Islet of Langerhans (tissue), 1 donor: ENCODE measurements around the gene PPP2R2B.

Experiments used
- FAIRE-seq: peaks from one replicate; lab custom pipeline; 2011; peaks lifted over from hg19 to GRCh38; lab: Jason Lieb, UNC

PPP2R2B gene

GRCh38 chr5:146699138-146699537 lies 179.4 kb downstream of the PPP2R2B start:
- no peak for FAIRE-seq

GRCh38 chr5:146698651-146699050 lies 179.9 kb downstream of the PPP2R2B start:
- FAIRE-seq: no peak

- FAIRE-seq: peak; percentile 69
Measured at GRCh38 chr5:146697211-146697610, 181.3 kb downstream of the PPP2R2B start.

GRCh38 chr5:146695646-146696045 lies 182.9 kb downstream of the PPP2R2B start:
- FAIRE-seq: peak; percentile 43

GRCh38 chr5:146690880-146691355 lies 187.6 kb downstream of the PPP2R2B start:
- no peak for FAIRE-seq

GRCh38 chr5:146687630-146688029 lies 190.9 kb downstream of the PPP2R2B start:
- no peak for FAIRE-seq

- FAIRE-seq: no peak
Measured at GRCh38 chr5:146683861-146684260, 194.7 kb downstream of the PPP2R2B start.

- no peak for FAIRE-seq
Measured at GRCh38 chr5:146682899-146683532, 195.5 kb downstream of the PPP2R2B start.

- no peak for FAIRE-seq
Measured at GRCh38 chr5:146681585-146682105, 196.9 kb downstream of the PPP2R2B start.

GRCh38 chr5:146680846-146681584 lies 197.5 kb downstream of the PPP2R2B start:
- FAIRE-seq: no peak

GRCh38 chr5:146675636-146676035 lies 202.9 kb downstream of the PPP2R2B start:
- FAIRE-seq: no peak

- no peak for FAIRE-seq
Measured at GRCh38 chr5:146672866-146673265, 205.7 kb downstream of the PPP2R2B start.

- no peak for FAIRE-seq
Measured at GRCh38 chr5:146671561-146672295, 206.8 kb downstream of the PPP2R2B start.

GRCh38 chr5:146669656-146670055 lies 208.9 kb downstream of the PPP2R2B start:
- FAIRE-seq: no peak

GRCh38 chr5:146667633-146668272 lies 210.8 kb downstream of the PPP2R2B start:
- peak; percentile 78 for FAIRE-seq

GRCh38 chr5:146662229-146662628 lies 216.3 kb downstream of the PPP2R2B start:
- peak; percentile 84 for FAIRE-seq

- no peak for FAIRE-seq
Measured at GRCh38 chr5:146660376-146660960, 218.1 kb downstream of the PPP2R2B start.

GRCh38 chr5:146659961-146660360 lies 218.6 kb downstream of the PPP2R2B start:
- no peak for FAIRE-seq

- no peak for FAIRE-seq
Measured at GRCh38 chr5:146656703-146657102, 221.9 kb downstream of the PPP2R2B start.

GRCh38 chr5:146653560-146653959 lies 225.0 kb downstream of the PPP2R2B start:
- no peak for FAIRE-seq

GRCh38 chr5:146652547-146652946 lies 226.0 kb downstream of the PPP2R2B start:
- no peak for FAIRE-seq

GRCh38 chr5:146647656-146648199 lies 230.8 kb downstream of the PPP2R2B start:
- no peak for FAIRE-seq
